SK-N-SH (cell line): ENCODE results near the gene MPPE1. TPM values are rescaled to one million over a fixed set of nuclear protein-coding genes. Genes with fewer than 3 reads are reported as not detected.

Source experiments
- CTCF ChIA-PET: fragments of 300-600, 350-600 bp; formaldehyde crosslinking; extraction: SDS; loops from one replicate; lab custom pipeline; 2021; lab: Yijun Ruan, JAX
- POLR2A ChIA-PET: fragments of 350-600 bp; sonication (Branson Sonifier 250); formaldehyde crosslinking; extraction: SDS; loops from one replicate; lab custom pipeline; 2020; ENCODE audit warnings: antibody characterized with exemption, inconsistent platforms; lab: Yijun Ruan, JAX
- DNase-seq: peaks from one replicate; pipeline ENCODE4 v3.0.0; 2012
- H2AFZ ChIP-seq: fragments of 200-600 bp; sonication (generic); 2 replicates; pipeline ENCODE4 v1.8.1; 2016; ENCODE audit warnings: antibody characterized with exemption, mild to moderate bottlenecking, low read depth
- H3F3A ChIP-seq: fragments of 200-600 bp; sonication (generic); replicated peaks from 2 replicates; pipeline ENCODE3; 2016; ENCODE audit warnings: antibody characterized with exemption, mild to moderate bottlenecking; ENCODE audit not compliant: insufficient read depth
- H3K27ac ChIP-seq, 2 experiments: fragments of 200-500 bp in 1 of 2; fragments of 200-600 bp in 1 of 2; sonication (Bioruptor generic) in 1 of 2; sonication (generic), shearing (Covaris generic) in 1 of 2; 2 replicates each; pipeline versions ENCODE4 v1.5.1 to v1.6.1; 2014 to 2016; ENCODE audit warnings: low read depth in 2 of 2, inconsistent platforms in 1 of 2, low read length in 1 of 2, mild to moderate bottlenecking in 1 of 2, mixed read lengths in 1 of 2
- H3K27me3 ChIP-seq: fragments of 200-600 bp; sonication (generic), shearing (Covaris generic); 2 replicates; pipeline ENCODE4 v1.6.1; 2016; ENCODE audit warnings: mixed run types; ENCODE audit not compliant: insufficient read depth
- H3K36me3 ChIP-seq, 2 experiments: fragments of 200-500 bp in 1 of 2; fragments of 200-600 bp in 1 of 2; sonication (Bioruptor generic) in 1 of 2; sonication (generic) in 1 of 2; replicated peaks in 1 of 2; 2 replicates each; pipeline versions ENCODE3 to v1.5.1; 2014 to 2016; ENCODE audit warnings: low read length in 1 of 2, mild to moderate bottlenecking in 1 of 2; ENCODE audit not compliant: insufficient read depth in 2 of 2, control insufficient read depth in 1 of 2
- H3K4me1 ChIP-seq, 2 experiments: fragments of 200-500 bp in 1 of 2; fragments of 200-600 bp in 1 of 2; sonication (Bioruptor generic) in 1 of 2; sonication (generic), shearing (Covaris generic) in 1 of 2; 2 replicates each; pipeline versions ENCODE4 v1.5.1 to v1.6.1; 2014 to 2016; ENCODE audit warnings: low read depth in 1 of 2, low read length in 1 of 2, mixed run types in 1 of 2; ENCODE audit not compliant: insufficient read depth in 2 of 2, control insufficient read depth in 1 of 2
- H3K4me2 ChIP-seq: fragments of 200-600 bp; sonication (generic), shearing (Covaris generic); 2 replicates; pipeline ENCODE4 v1.6.1; 2017; ENCODE audit warnings: mixed run types
- H3K4me3 ChIP-seq, 2 experiments: fragments of 200-500 bp in 1 of 2; fragments of 200-600 bp in 1 of 2; sonication (Bioruptor generic) in 1 of 2; sonication (generic), shearing (Covaris generic) in 1 of 2; 2 replicates each; pipeline versions ENCODE4 v1.5.1 to v1.8.1; 2014 to 2016; ENCODE audit warnings: low read depth in 2 of 2, inconsistent platforms in 1 of 2, low read length in 1 of 2, mild to moderate bottlenecking in 1 of 2, mixed read lengths in 1 of 2, moderate library complexity in 1 of 2
- H3K79me2 ChIP-seq: fragments of 200-600 bp; sonication (generic); 2 replicates; pipeline ENCODE4 v1.8.1; 2017; ENCODE audit warnings: mild to moderate bottlenecking; ENCODE audit not compliant: insufficient read depth
- H3K9ac ChIP-seq: fragments of 200-600 bp; sonication (generic); 2 replicates; pipeline ENCODE4 v1.6.1; 2017; ENCODE audit warnings: mixed run types
- H3K9me2 ChIP-seq: fragments of 200-600 bp; sonication (generic); 2 replicates; pipeline ENCODE4 v1.6.1; 2017; ENCODE audit warnings: mixed run types
- H3K9me3 ChIP-seq: fragments of 200-600 bp; sonication (generic); 2 replicates; pipeline ENCODE4 v1.6.1; 2017; ENCODE audit warnings: mixed run types, mild to moderate bottlenecking, moderate library complexity
- H4K20me1 ChIP-seq: fragments of 200-600 bp; sonication (generic); 2 replicates; pipeline ENCODE4 v1.6.1; 2017; ENCODE audit warnings: mild to moderate bottlenecking, mixed run types; ENCODE audit not compliant: insufficient read depth
- CHD2 ChIP-seq: fragments of 150-350 bp; IDR thresholded peaks from 2 replicates; pipeline ENCODE4 v1.6.1; 2018; ENCODE audit warnings: low read length; ENCODE audit not compliant: partially characterized antibody
- ELF1 ChIP-seq: IDR thresholded peaks from 2 replicates; pipeline ENCODE4 v1.4.0; 2012
- EP300 ChIP-seq, 2 experiments: IDR thresholded peaks; 2 replicates each; pipeline versions ENCODE4 v1.4.0 to v1.6.1; 2012; ENCODE audit warnings: borderline replicate concordance in 1 of 2, low read depth in 1 of 2, low read length in 1 of 2
- EZH2phosphoT487 ChIP-seq: fragments of 200-600 bp; sonication (generic); IDR thresholded peaks from 2 replicates; pipeline ENCODE4 v1.6.1; 2017; ENCODE audit warnings: low read depth, mixed run types, mild to moderate bottlenecking, antibody characterized with exemption, moderate library complexity, borderline replicate concordance
- FOSL2 ChIP-seq: IDR thresholded peaks from 2 replicates; pipeline ENCODE4 v1.4.0; 2012; ENCODE audit warnings: low read depth, mild to moderate bottlenecking, moderate library complexity, borderline replicate concordance
- FOXJ3 ChIP-seq: sonication (generic); formaldehyde crosslinking; IDR thresholded peaks from 2 replicates; pipeline ENCODE4 v1.5.1; 2020; ENCODE audit warnings: mild to moderate bottlenecking, missing genetic modification reagents
- FOXM1 ChIP-seq: IDR thresholded peaks from 2 replicates; pipeline ENCODE4 v1.4.0; 2012; ENCODE audit warnings: low read depth, mild to moderate bottlenecking
- GATA2 ChIP-seq: sonication (generic); formaldehyde crosslinking; IDR thresholded peaks from 2 replicates; pipeline ENCODE4 v1.5.0; 2020; ENCODE audit warnings: mild to moderate bottlenecking, missing genetic modification reagents
- MXI1 ChIP-seq: IDR thresholded peaks from 2 replicates; pipeline ENCODE4 v1.6.1; 2012; ENCODE audit warnings: mild to moderate bottlenecking, low read depth, low read length, improper control_type of control experiment
- NFIC ChIP-seq: IDR thresholded peaks from 2 replicates; pipeline ENCODE4 v1.4.0; 2012; ENCODE audit warnings: borderline replicate concordance
- NRF1 ChIP-seq: IDR thresholded peaks from 2 replicates; pipeline ENCODE4 v1.6.1; 2012; ENCODE audit warnings: low read depth, mild to moderate bottlenecking, low read length
- RCOR1 ChIP-seq: fragments of 150-350 bp; IDR thresholded peaks from 2 replicates; pipeline ENCODE4 v1.6.1; 2017; ENCODE audit warnings: antibody characterized with exemption, low read length
- RFX5 ChIP-seq: IDR thresholded peaks from 2 replicates; pipeline ENCODE4 v1.6.1; 2012; ENCODE audit warnings: mild to moderate bottlenecking, improper control_type of control experiment, low read length
- RXRA ChIP-seq: IDR thresholded peaks from 2 replicates; pipeline ENCODE4 v1.4.0; 2012; ENCODE audit warnings: low read depth, mild to moderate bottlenecking, borderline replicate concordance
- SIN3A ChIP-seq: IDR thresholded peaks from 2 replicates; pipeline ENCODE4 v1.6.1; 2012; ENCODE audit warnings: low read depth, mild to moderate bottlenecking, low read length, moderate library complexity, borderline replicate concordance
- SMC3 ChIP-seq: IDR thresholded peaks from 2 replicates; pipeline ENCODE4 v1.6.1; 2012; ENCODE audit warnings: low read depth, low read length, improper control_type of control experiment
- TCF12 ChIP-seq: IDR thresholded peaks from 2 replicates; pipeline ENCODE4 v1.4.0; 2012
- YY1 ChIP-seq: IDR thresholded peaks from 2 replicates; pipeline ENCODE4 v1.4.0; 2012; ENCODE audit warnings: low read depth, mild to moderate bottlenecking
- WGBS: methylation state at CpG from one replicate; pipeline ENCODE4 v1.1.6; 2017; ENCODE audit warnings: low lambda C conversion rate; 5-methylcytosine and 5-hydroxymethylcytosine counted together
- polyA plus RNA-seq, 3 experiments: library from polyadenylated mRNA; depleted of rRNA; stranded (reverse); fragments of >200 nt; gene quantifications; 2 replicates each; pipeline ENCODE4 v1.2.3, GENCODE V29; 2012
- TF ChIP-seq, protein P1 (sequence below): IDR thresholded peaks from 2 replicates; pipeline ENCODE4 v1.6.1; 2012; ENCODE audit warnings: mild to moderate bottlenecking, low read depth, low read length, moderate library complexity
- TF ChIP-seq, protein P2 (sequence below): IDR thresholded peaks from 2 replicates; pipeline ENCODE4 v1.4.0; 2012; ENCODE audit warnings: low read depth
- TF ChIP-seq, protein P3 (sequence below): IDR thresholded peaks from 2 replicates; pipeline ENCODE4; 2012
- TF ChIP-seq, protein P4 (sequence below): fragments of 150-350 bp; IDR thresholded peaks from 2 replicates; pipeline ENCODE4 v1.6.1; 2017; ENCODE audit warnings: antibody characterized with exemption, low read length, low read depth, borderline replicate concordance
- TF ChIP-seq, protein P5 (sequence below): IDR thresholded peaks from 2 replicates; pipeline ENCODE4 v1.4.0; 2012; ENCODE audit warnings: low read depth, borderline replicate concordance
- TF ChIP-seq, protein P6 (sequence below): IDR thresholded peaks from 2 replicates; pipeline ENCODE4 v1.4.0; 2012; ENCODE audit warnings: low read depth, borderline replicate concordance

Gene MPPE1
- polyA plus RNA-seq, 1 of the 3 experiments (the other 2 are of a cell fraction), result 13.2 TPM

DNA sequence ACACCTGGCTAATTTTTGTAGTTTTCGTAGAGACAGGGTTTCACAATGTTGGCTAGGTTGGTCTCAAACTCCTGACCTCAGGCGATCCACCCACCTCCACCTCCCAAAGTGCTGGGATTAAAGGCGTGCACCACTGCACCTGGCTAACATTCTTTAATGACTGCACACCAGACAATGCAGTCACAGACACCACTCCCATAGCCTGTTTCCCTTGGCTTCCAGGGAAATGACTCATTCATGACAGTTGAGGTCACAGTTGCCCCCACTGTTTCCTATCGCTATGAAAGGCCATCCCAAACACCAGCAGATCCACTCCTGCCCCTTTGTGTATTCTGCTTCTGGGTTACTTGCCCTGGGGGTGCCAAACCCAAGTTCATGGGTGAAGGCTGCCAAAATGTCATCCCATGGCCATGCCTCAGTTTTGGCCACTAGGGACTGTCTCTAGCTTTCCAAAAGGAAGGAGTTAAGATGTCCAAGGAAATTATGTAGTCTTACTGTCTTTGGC lies 48.2 kb downstream of the MPPE1 start:
- H3F3A ChIP-seq, result peaks cover 18% of the 10 kb centered on the region
- ChIA-PET POLR2A (no interaction called here), CTCF (no interaction called here)
- H3K27me3 ChIP-seq, result no peaks in the 10 kb centered on the region; the same call in 1 of the 2 replicates
- peak overlapping the region; percentile 32; the same call in 1 of the 2 replicates for H3K4me2 ChIP-seq
- no peak overlapping the region for H3K4me3 ChIP-seq
- no peak for DNase-seq
- H3K4me1 ChIP-seq, result peaks cover 0 to 5% of the 10 kb centered on the region in 2 experiments; a peak in 2 of 4 replicates
- H3K79me2 ChIP-seq, result no peaks in the 10 kb centered on the region
- peak overlapping the region in 1 of 2 experiments; percentile 41; a peak in 1 of 4 replicates for H3K27ac ChIP-seq
- H3K9me3 ChIP-seq, result no peaks in the 10 kb centered on the region
- H4K20me1 ChIP-seq, result no peaks in the 10 kb centered on the region
- WGBS, result 39% methylated on average over 4 of the region's 4 CpGs
- peaks cover 0 to 3% of the 10 kb centered on the region in 2 experiments for H3K36me3 ChIP-seq
- no peaks in the 10 kb centered on the region for H3K9me2 ChIP-seq
- peak overlapping the region; percentile 17; the same call in 1 of the 2 replicates for H2AFZ ChIP-seq
- no peak overlapping the region for H3K9ac ChIP-seq
- TF ChIP-seq GATA2 (CRISPR knock-in tag), result no peak
- TF ChIP-seq SMC3, result no peak
- no peak for TF ChIP-seq FOXJ3 (CRISPR knock-in tag)
- no peak for TF ChIP-seq MXI1
- TF ChIP-seq NRF1, result no peak
- TF ChIP-seq, protein P1, sequence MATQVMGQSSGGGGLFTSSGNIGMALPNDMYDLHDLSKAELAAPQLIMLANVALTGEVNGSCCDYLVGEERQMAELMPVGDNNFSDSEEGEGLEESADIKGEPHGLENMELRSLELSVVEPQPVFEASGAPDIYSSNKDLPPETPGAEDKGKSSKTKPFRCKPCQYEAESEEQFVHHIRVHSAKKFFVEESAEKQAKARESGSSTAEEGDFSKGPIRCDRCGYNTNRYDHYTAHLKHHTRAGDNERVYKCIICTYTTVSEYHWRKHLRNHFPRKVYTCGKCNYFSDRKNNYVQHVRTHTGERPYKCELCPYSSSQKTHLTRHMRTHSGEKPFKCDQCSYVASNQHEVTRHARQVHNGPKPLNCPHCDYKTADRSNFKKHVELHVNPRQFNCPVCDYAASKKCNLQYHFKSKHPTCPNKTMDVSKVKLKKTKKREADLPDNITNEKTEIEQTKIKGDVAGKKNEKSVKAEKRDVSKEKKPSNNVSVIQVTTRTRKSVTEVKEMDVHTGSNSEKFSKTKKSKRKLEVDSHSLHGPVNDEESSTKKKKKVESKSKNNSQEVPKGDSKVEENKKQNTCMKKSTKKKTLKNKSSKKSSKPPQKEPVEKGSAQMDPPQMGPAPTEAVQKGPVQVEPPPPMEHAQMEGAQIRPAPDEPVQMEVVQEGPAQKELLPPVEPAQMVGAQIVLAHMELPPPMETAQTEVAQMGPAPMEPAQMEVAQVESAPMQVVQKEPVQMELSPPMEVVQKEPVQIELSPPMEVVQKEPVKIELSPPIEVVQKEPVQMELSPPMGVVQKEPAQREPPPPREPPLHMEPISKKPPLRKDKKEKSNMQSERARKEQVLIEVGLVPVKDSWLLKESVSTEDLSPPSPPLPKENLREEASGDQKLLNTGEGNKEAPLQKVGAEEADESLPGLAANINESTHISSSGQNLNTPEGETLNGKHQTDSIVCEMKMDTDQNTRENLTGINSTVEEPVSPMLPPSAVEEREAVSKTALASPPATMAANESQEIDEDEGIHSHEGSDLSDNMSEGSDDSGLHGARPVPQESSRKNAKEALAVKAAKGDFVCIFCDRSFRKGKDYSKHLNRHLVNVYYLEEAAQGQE, result no peak
- no peak for TF ChIP-seq EZH2phosphoT487
- TF ChIP-seq RFX5, result no peak
- peak; percentile 54 for TF ChIP-seq TCF12
- TF ChIP-seq, protein P2, sequence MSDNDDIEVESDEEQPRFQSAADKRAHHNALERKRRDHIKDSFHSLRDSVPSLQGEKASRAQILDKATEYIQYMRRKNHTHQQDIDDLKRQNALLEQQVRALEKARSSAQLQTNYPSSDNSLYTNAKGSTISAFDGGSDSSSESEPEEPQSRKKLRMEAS, result no peak
- no peak for TF ChIP-seq FOXM1
- TF ChIP-seq, protein P3, sequence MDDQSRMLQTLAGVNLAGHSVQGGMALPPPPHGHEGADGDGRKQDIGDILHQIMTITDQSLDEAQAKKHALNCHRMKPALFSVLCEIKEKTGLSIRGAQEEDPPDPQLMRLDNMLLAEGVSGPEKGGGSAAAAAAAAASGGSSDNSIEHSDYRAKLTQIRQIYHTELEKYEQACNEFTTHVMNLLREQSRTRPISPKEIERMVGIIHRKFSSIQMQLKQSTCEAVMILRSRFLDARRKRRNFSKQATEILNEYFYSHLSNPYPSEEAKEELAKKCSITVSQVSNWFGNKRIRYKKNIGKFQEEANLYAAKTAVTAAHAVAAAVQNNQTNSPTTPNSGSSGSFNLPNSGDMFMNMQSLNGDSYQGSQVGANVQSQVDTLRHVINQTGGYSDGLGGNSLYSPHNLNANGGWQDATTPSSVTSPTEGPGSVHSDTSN, result no peak
- TF ChIP-seq NFIC, result no peak
- no peak for TF ChIP-seq CHD2
- TF ChIP-seq SIN3A, result no peak
- TF ChIP-seq EP300 (IDR thresholded peaks at IDR 0.05; ENCODE audit: borderline replicate concordance in 1 of 2, low read depth in 1 of 2, low read length in 1 of 2), result no peak
- TF ChIP-seq RXRA, result no peak
- TF ChIP-seq, protein P4, sequence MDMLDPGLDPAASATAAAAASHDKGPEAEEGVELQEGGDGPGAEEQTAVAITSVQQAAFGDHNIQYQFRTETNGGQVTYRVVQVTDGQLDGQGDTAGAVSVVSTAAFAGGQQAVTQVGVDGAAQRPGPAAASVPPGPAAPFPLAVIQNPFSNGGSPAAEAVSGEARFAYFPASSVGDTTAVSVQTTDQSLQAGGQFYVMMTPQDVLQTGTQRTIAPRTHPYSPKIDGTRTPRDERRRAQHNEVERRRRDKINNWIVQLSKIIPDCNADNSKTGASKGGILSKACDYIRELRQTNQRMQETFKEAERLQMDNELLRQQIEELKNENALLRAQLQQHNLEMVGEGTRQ, result no peak
- TF ChIP-seq, protein P5, sequence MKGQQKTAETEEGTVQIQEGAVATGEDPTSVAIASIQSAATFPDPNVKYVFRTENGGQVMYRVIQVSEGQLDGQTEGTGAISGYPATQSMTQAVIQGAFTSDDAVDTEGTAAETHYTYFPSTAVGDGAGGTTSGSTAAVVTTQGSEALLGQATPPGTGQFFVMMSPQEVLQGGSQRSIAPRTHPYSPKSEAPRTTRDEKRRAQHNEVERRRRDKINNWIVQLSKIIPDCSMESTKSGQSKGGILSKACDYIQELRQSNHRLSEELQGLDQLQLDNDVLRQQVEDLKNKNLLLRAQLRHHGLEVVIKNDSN, result no peak
- TF ChIP-seq RCOR1, result no peak
- TF ChIP-seq ELF1, result no peak
- peak; percentile 63; the same call in 1 of the 2 replicates for TF ChIP-seq FOSL2
- TF ChIP-seq, protein P6, sequence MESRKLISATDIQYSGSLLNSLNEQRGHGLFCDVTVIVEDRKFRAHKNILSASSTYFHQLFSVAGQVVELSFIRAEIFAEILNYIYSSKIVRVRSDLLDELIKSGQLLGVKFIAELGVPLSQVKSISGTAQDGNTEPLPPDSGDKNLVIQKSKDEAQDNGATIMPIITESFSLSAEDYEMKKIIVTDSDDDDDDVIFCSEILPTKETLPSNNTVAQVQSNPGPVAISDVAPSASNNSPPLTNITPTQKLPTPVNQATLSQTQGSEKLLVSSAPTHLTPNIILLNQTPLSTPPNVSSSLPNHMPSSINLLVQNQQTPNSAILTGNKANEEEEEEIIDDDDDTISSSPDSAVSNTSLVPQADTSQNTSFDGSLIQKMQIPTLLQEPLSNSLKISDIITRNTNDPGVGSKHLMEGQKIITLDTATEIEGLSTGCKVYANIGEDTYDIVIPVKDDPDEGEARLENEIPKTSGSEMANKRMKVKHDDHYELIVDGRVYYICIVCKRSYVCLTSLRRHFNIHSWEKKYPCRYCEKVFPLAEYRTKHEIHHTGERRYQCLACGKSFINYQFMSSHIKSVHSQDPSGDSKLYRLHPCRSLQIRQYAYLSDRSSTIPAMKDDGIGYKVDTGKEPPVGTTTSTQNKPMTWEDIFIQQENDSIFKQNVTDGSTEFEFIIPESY, result no peak
- TF ChIP-seq YY1, result no peak
